ENCODE results near the gene VPS52. TPM values are rescaled to one million over a fixed set of nuclear protein-coding genes. Genes with fewer than 3 reads are reported as not detected.
"Not testable (repeated sequence)": the region's sequence is repeated elsewhere in the genome, so short reads cannot be mapped to it uniquely, and the experiment has no call there.

VPS52 gene
- total RNA-seq, 1 donor from 2014 or later, result 32.3 TPM

DNA sequence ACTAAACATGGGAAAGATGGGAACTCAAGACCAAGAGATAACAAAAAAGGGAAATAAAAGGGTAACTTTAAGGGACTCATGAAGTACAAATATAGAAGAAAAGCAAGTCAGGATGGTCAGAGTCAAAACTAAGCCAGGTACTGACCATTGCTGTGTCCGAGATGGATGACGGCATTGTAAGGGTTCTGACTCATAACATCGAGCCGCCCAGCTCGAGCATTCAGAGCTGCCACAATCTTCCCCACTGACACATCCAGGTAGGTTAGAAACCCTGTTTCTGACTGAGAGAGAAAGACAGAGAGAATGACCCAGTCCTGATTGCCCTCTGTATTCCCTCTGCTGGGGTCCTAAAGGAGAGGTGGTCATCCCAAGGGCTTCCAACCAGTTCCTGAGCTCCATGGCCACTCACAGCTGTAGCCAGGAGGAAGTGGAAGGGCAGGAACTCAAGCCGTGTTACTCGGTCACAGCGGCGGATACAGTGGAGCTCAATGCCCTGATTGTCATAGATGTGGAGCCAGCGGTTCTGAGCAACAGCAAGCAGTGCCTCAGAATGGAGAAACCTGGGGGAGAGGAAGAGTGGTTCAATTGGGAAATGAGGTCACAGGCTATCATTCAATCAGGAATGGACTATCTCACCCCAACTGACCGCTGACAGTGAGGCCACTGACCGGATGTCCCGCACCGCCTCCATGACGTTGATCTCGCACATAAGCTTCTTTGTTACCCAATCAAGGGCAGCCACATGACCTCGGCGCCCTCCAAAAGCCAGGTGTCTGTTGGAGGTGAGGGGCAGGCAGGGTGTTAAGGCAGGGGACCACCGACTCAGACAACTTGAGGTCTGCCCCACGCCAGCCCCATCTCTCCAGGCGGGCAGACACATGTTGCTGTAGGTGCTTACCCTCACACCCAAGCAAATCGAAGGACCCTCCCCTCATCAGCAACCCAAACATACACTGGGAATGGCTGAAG is 15.6 kb upstream of the VPS52 start:
- DNase-seq (ENCODE audit: low read depth), result no peak
- Histone ChIP-seq H3K27me3 (ENCODE audit: control insufficient read depth, insufficient read depth, low read length) (no peaks in the 10 kb centered on the region), H3K4me3 (ENCODE audit: low read depth, low read length) (no peak overlapping the region), H3K36me3 (ENCODE audit: control insufficient read depth, insufficient read depth, low read length) (no peaks in the 10 kb centered on the region)
- no peak for TF ChIP-seq CTCF (IDR thresholded peaks at IDR 0.05; ENCODE audit: insufficient read depth, low read length, poor library complexity, severe bottlenecking)

GRCh38 chr6:33285214-33285613 is 13.5 kb upstream of the VPS52 start:
- not testable (repeated sequence) for H3K36me3 ChIP-seq (ENCODE audit: control insufficient read depth, insufficient read depth, low read length); H3K4me3 ChIP-seq (ENCODE audit: low read depth, low read length); DNase-seq (ENCODE audit: low read depth); H3K27me3 ChIP-seq (ENCODE audit: control insufficient read depth, insufficient read depth, low read length)

DNA sequence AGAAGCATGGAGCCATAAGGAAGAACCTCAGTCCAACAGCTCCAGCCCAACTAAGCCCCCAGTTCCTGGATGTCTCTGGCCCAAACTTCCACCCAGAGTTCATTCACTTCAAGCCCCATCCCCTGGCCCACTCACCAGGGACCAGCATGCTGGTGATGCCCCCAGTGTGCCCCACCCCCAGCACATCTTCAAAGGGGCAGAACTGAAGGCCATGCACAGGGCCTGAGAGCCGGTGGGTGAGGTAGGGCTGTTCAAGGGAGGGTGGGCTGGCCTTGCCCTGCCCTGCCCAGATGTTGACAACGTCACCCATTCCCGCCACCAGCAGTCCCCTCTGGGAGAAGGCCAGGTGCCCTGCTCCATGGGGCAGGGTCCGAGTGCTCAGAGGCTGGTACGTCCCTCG is 8.9 kb upstream of the VPS52 start:
- TF ChIP-seq CTCF (IDR thresholded peaks at IDR 0.05; ENCODE audit: insufficient read depth, low read length, poor library complexity, severe bottlenecking), result no peak

GRCh38 chr6:33279971-33280511 is 8.4 kb upstream of the VPS52 start:
- H3K36me3 ChIP-seq (ENCODE audit: control insufficient read depth, insufficient read depth, low read length), result peaks cover 4% of the 10 kb centered on the region
- no peak for DNase-seq (ENCODE audit: low read depth)
- no peaks in the 10 kb centered on the region for H3K27me3 ChIP-seq (ENCODE audit: control insufficient read depth, insufficient read depth, low read length)
- H3K4me3 ChIP-seq (ENCODE audit: low read depth, low read length), result no peak overlapping the region
- TF ChIP-seq CTCF (IDR thresholded peaks at IDR 0.05; ENCODE audit: insufficient read depth, low read length, poor library complexity, severe bottlenecking), result peak; percentile 95

More for the DNA sequence above, 8.9 kb upstream of the VPS52 start:
- Histone ChIP-seq H3K36me3 (ENCODE audit: control insufficient read depth, insufficient read depth, low read length) (peaks cover 4% of the 10 kb centered on the region), H3K27me3 (ENCODE audit: control insufficient read depth, insufficient read depth, low read length) (no peaks in the 10 kb centered on the region), H3K4me3 (ENCODE audit: low read depth, low read length) (no peak overlapping the region)
- DNase-seq (ENCODE audit: low read depth), result no peak

GRCh38 chr6:33279257-33279695 is 7.6 kb upstream of the VPS52 start:
- no peak for TF ChIP-seq CTCF (IDR thresholded peaks at IDR 0.05; ENCODE audit: insufficient read depth, low read length, poor library complexity, severe bottlenecking)
- Histone ChIP-seq H3K27me3 (ENCODE audit: control insufficient read depth, insufficient read depth, low read length) (no peaks in the 10 kb centered on the region), H3K36me3 (ENCODE audit: control insufficient read depth, insufficient read depth, low read length) (peaks cover 4% of the 10 kb centered on the region), H3K4me3 (ENCODE audit: low read depth, low read length) (no peak overlapping the region)
- no peak for DNase-seq (ENCODE audit: low read depth)

DNA sequence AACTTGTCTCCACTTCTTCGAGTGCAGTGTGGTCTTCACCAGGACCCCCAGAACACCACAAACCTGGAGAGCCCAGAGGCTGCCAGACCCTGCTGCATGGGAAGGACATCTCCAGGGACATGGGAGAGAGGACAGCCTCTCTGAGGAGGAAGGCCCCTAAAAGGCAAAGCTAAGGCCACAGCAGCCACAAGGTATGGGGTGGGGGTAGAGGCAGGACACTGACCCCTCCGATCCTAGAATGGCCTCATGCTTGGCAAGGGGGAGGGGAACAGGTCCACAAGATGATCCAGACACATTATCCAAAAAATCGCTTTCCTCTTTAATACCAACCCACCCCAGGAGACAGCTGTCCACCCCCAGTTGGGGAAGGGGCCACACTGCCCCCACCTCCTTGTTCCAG is 7.1 kb upstream of the VPS52 start:
- peaks cover 4% of the 10 kb centered on the region for H3K36me3 ChIP-seq (ENCODE audit: control insufficient read depth, insufficient read depth, low read length)
- no peak for DNase-seq (ENCODE audit: low read depth)
- no peak for TF ChIP-seq CTCF (IDR thresholded peaks at IDR 0.05; ENCODE audit: insufficient read depth, low read length, poor library complexity, severe bottlenecking)
- no peaks in the 10 kb centered on the region for H3K27me3 ChIP-seq (ENCODE audit: control insufficient read depth, insufficient read depth, low read length)
- no peak overlapping the region for H3K4me3 ChIP-seq (ENCODE audit: low read depth, low read length)

Measured in kidney epithelial cell (primary cell).